Measurements from ENCODE around the gene WDR90.

Gene WDR90

GRCh38 chr16:648781-649589 lies at the start of gene WDR90:
Gene WDR90 (plus strand): TSS chr16:649365. CDS start chr16:649417, 52 bp downstream.
- peak within 1 kb of the TSS; percentile 87 for H3K27ac ChIP-seq
- DNase-seq (ENCODE audit: low read depth, low spot score) = peak; percentile 52

GRCh38 chr16:600781-601180 lies 48.4 kb upstream of the WDR90 start:
- no peak for DNase-seq (ENCODE audit: low read depth, low spot score)
- no peak overlapping the region for H3K27ac ChIP-seq

GRCh38 chr16:603933-604332 lies 45.2 kb upstream of the WDR90 start:
- DNase-seq (ENCODE audit: low read depth, low spot score) = no peak
- H3K27ac ChIP-seq = no peak overlapping the region

- no peak overlapping the region for H3K27ac ChIP-seq
- DNase-seq (ENCODE audit: low read depth, low spot score) = no peak
Measured at GRCh38 chr16:606656-607307, 42.4 kb upstream of the WDR90 start.

- DNase-seq (ENCODE audit: low read depth, low spot score) = no peak
- H3K27ac ChIP-seq = no peak overlapping the region
Measured at GRCh38 chr16:608019-608418, 41.1 kb upstream of the WDR90 start.

GRCh38 chr16:609316-609715 lies 39.8 kb upstream of the WDR90 start:
- DNase-seq (ENCODE audit: low read depth, low spot score) = no peak

GRCh38 chr16:609984-610383 lies 39.2 kb upstream of the WDR90 start:
- no peak for DNase-seq (ENCODE audit: low read depth, low spot score)
- no peak overlapping the region for H3K27ac ChIP-seq

More at GRCh38 chr16:609316-609715, 39.8 kb upstream of the WDR90 start:
- no peak overlapping the region for H3K27ac ChIP-seq

- peak; percentile 64 for DNase-seq (ENCODE audit: low read depth, low spot score)
- H3K27ac ChIP-seq = no peak overlapping the region
Measured at GRCh38 chr16:610513-611381, 38.4 kb upstream of the WDR90 start.

- DNase-seq (ENCODE audit: low read depth, low spot score) = no peak
- no peak overlapping the region for H3K27ac ChIP-seq
Measured at GRCh38 chr16:615122-615521, 34.0 kb upstream of the WDR90 start.

GRCh38 chr16:616733-617586 lies 32.2 kb upstream of the WDR90 start:
- H3K27ac ChIP-seq = no peak overlapping the region
- DNase-seq (ENCODE audit: low read depth, low spot score) = no peak

- no peak overlapping the region for H3K27ac ChIP-seq
- no peak for DNase-seq (ENCODE audit: low read depth, low spot score)
Measured at GRCh38 chr16:617855-618254, 31.3 kb upstream of the WDR90 start.

- no peak for DNase-seq (ENCODE audit: low read depth, low spot score)
- H3K27ac ChIP-seq = no peak overlapping the region
Measured at GRCh38 chr16:619476-620100, 29.6 kb upstream of the WDR90 start.

- DNase-seq (ENCODE audit: low read depth, low spot score) = no peak
- H3K27ac ChIP-seq = no peak overlapping the region
Measured at GRCh38 chr16:620700-621525, 28.3 kb upstream of the WDR90 start.

- no peak for DNase-seq (ENCODE audit: low read depth, low spot score)
- H3K27ac ChIP-seq = no peak overlapping the region
Measured at GRCh38 chr16:621526-622105, 27.5 kb upstream of the WDR90 start.

GRCh38 chr16:622920-623280 lies 26.3 kb upstream of the WDR90 start:
- H3K27ac ChIP-seq = no peak overlapping the region

GRCh38 chr16:624526-625070 lies 24.6 kb upstream of the WDR90 start:
- no peak overlapping the region for H3K27ac ChIP-seq
- DNase-seq (ENCODE audit: low read depth, low spot score) = no peak

More at GRCh38 chr16:622920-623280, 26.3 kb upstream of the WDR90 start:
- no peak for DNase-seq (ENCODE audit: low read depth, low spot score)

- no peak for DNase-seq (ENCODE audit: low read depth, low spot score)
- H3K27ac ChIP-seq = no peak overlapping the region
Measured at GRCh38 chr16:625117-625976, 23.8 kb upstream of the WDR90 start.
